Raji (cell line): ENCODE data around the gene STARD10.
A peak's percentile ranks its signal among the peaks of the same experiment; 100 is the strongest.

Experiments
- POLR2A ChIP-seq: IDR thresholded peaks from 2 replicates; pipeline ENCODE4 v1.6.1; 2011; ENCODE audit warnings: low read depth, low read length, control low read depth; ENCODE audit not compliant: insufficient read depth

Gene STARD10

DNA sequence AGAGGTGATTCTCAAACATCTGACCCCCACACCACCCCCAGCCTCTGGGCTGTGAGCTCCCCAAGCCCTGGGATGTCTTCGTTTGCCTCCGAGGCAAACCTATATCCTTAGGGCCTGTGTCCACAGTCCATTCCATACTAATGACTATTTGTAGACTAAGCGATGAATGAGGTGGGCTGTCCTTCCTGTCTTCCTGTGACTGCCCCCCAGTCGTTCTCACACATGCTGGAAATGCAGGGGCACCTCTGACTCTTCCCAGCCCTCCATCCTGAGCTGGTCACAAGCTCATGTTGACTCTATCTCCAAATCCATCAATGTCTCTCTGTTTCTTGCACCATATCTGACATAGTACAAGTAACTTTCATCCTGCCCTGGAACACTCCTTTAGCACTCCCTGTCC lies 25.1 kb upstream of the STARD10 start:
- TF ChIP-seq POLR2A = no peak

DNA sequence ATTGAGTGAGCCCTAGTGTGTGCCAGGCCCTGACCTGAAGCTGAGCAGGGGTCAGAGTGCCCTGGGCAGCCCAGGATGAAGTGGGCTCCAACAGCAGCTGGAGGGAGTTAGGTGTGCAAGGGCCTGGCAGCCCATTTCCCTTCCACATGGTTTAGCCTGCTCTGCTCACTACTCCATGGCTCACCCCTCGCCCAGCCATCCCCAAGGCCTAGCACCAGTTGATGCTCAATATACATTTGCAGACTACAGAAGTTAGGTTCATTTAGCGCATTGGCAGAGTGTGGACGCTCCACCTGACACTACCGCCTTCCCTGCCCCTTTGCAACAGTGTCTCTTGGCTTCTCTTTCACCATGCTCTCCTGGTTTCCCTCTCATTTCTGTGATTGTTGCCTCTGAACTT lies 24.1 kb upstream of the STARD10 start:
- no peak for TF ChIP-seq POLR2A

DNA sequence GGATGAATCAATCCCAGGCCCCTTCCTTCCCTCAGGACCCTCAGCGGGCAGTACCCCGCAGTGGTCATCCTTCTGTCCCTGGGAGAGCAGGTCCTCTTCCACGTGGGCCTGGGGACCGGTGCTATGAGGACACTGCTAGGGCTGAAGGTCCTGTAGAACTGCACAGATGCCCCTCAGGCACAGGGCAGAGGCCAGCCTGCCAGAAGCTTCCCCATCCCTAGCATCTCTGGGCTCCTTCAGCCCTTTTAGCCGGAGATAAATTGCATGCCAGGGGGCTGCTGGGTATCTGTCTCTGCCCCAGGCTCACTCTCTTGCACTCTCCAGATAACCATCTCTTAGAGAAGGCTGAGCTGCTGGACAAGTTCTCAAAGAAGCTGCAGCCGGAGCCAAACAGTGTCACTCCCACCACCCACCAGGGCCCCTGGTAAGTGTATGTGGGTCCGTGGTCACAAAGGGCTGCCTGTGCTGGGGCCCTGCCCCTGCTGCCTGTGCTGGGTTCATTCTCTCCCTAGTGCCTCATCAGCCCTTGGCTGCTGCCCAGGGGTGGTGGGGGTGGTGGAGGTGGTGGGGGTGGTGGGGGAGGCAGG lies 22.6 kb upstream of the STARD10 start:
- no peak for TF ChIP-seq POLR2A

DNA sequence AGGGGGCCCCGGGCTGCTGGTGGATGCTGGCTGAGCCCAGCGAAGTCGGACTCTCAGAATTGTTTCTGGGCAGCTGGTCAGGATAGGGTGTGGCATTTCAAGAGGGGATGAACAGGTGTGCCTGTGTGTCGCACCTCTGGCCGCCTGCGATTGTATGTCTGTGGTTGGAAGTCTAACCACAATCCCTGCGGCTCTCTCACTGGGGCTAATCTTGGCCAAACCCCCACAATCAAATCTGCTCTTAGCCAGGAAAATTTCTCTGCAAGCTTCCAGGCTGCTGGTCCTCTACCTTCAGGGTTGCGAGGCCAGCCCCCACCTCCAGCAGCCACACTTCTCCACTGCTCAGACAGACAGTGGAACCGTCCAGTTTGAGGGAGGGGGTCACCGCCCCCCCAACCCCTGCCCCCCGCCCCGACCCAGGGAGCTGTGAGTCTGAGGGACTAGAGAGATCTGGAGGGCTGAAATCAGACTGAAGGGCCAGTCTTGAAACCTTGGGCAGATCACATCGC lies 21.3 kb upstream of the STARD10 start:
- no peak for TF ChIP-seq POLR2A

DNA sequence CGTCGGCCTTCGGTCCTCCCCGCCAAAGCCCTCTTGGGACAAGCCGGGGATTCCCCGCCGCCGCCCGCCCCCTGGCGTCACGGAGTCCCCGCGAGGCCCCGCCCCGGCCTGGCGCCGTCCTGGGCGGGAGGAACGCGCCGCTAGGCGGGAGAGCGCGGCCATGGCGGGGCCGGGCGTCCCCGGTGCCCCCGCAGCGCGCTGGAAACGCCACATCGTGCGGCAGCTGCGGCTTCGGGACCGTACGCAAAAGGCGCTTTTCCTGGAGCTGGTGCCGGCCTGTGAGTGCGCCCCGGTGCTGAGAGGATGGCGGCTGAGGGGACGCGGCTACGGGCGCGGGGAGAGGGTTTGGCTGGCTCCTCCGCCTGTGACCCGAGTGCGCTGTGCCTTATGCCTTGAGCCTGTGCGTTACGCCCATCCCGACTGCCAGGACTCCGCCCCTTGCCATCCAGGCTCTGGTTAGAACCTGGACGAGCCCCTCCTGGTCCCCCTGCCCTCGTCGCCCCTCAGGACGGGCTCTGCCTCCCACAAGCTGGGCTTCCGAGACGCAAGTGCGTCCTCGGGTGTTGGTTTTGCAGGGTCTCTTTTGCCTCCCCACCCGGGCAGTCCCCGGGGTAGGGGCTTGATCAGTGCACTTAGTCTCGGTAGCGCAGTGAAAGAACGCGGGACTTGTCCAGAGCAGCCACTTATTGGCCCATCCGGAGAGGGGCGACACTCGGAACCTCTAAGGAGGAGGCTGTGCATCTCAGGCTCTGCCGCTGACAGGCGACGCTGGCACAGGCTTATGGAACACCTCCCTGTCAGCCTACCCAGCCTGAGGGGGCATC lies 20.7 kb upstream of the STARD10 start, which contains the start of gene ATG16L2:
Gene ATG16L2 (plus strand): TSS at position 126 of the 824 bp plus-strand sequence. CDS start 35 bp downstream, at position 161.
- peak; percentile 56 for TF ChIP-seq POLR2A

DNA sequence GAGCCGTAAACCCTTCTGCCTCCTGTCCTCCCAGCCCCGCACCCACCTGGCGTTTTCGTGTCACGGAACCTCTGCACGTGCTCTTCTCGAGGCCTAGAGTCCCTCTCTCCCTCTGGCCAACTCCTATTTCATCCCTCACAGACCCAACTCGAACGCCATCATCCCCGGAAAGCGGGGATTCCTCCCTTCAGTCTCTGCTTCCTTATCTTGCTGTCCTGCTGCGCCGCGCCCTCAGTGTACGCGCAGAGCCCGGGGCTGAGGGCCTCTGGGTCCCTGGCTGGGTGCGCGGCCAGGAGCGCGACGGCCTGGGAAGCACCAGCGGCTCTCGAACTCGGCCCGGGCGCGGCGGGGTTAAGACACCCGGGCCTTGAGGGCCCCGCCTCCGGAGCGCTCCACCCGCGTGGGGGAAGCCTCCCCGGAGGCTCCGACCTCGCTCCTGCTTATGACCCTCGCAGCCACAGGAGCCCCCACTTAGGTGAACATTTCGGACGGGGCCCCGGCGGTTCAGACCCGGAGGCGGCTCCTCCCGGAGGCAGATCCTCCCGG lies 20.0 kb upstream of the STARD10 start:
- TF ChIP-seq POLR2A = peak; percentile 89

DNA sequence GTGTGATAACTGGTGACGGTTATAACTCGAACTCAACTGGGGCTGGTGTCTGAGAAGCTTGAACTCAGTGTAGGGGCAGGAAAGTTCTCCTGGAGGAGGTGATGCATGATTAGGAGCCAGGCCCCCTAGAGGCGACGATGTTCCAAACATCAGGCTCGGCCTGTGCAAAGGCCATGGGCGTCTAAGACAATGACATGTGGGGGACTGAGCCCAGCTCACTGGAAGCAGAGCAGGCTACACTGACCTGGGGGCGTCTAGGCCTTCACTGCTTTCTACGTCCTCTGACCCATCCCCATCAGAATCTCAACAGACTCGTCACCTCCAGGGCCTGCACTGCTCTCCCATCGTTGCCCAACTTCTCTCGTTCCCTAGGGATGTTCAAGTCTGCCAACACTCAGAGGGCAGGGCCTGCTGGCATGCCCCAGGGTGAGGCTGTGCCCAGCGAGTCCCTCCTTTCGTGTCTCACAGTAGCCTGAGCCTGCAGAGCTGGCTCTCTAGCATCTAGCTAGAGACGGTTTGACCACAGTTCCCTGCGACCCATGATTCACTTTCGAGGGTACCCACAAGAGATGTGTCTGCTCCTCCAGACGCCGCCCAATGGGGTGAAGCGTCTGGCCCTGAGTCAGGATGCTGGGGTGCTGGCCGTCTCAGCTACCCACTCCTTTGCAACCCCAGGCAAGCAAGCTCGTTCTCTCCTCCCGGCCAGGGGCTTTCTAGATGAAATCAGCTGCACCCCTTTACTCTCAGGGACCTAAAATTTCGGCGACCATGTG lies 19.3 kb upstream of the STARD10 start:
- peak; percentile 48; the same call in 1 of the 2 replicates for TF ChIP-seq POLR2A

DNA sequence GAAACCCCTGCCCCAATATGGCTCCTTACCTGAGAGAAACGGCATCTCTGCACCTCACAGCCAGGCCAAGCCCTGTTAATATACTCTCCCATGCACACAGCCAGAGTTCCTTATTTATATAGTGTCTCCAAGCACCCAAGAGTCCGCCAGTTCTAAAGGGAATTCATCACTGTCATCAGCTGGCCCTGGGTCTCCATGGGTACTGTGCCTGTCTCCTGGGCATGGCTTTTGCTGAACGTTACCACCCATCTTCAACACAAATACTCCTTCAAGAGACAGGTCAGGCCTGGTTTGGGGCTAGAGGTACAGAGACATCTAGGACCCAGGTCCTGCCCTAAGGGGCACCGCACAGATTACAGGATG lies 18.7 kb upstream of the STARD10 start:
- no peak for TF ChIP-seq POLR2A

DNA sequence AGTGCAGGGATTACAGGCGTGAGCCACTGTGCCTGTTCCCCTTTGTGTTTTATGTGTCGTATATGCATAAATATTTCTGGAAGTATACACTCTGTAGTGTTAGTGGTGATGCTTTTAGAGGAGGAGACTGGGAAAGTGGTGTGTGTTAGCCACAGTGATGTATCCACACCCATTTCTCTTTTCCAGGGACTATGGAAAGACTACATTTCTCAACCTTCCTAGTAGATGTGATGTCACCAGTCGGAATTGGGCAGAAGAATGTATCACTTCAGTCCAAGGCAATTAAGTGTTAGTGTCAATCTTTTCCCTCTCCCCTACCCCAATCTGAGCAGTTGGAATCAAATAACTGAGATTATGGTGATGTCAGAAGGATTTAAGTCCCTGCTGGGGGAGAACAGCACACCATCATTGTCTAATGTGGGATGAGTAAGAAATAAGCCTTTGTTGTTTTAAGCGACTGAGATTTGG lies 14.5 kb upstream of the STARD10 start:
- no peak for TF ChIP-seq POLR2A

DNA sequence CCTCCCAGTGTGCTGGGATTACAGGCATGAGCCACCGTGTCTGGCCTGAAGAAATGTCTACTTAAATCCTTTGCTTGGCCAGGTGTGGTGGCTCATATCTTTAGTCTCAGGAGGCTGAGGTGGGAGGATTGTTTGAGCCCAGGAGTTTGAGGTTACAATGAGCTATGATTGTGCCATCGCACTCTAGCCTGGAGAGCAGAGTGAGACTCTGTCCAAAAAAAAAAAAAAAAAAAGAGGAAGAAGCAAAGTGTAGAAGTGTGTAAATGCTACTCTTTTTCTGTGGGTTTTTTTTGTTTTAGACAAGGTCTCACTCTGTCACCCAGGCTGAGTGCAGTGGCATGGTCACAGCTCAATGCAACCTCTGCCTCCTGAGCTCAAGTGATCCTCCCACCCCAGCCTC lies 13.9 kb upstream of the STARD10 start:
- no peak for TF ChIP-seq POLR2A

DNA sequence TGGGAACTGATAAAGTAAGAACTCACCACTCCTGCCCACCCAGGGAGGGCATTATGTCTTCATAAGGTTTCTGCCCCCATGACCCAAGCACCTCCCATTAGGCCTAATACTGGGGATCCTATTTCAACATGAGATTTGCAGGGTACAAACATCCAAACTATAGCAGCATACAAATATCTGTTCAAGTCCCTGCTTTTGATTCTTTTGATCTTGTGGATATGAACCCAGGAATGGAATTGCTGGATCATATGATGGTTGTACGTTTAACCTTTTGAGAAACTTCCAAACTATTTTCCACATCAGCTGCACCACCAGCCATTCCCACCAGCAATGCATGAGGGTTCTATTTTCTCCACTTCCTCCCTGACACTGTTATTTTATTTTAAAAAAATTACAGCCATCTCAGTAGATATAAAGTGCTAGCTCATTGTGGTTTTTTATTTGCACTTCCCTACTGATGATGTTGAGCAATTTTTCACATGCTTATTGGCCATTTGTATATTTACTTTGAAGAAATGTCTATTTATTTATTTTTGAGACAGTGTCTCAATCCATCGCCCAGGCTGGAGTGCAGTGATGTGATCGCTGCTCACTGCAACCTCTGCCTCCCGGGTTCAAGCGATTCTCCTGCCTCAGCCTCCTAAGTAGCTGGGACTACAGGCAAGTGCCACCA lies 13.3 kb upstream of the STARD10 start:
- TF ChIP-seq POLR2A = no peak

DNA sequence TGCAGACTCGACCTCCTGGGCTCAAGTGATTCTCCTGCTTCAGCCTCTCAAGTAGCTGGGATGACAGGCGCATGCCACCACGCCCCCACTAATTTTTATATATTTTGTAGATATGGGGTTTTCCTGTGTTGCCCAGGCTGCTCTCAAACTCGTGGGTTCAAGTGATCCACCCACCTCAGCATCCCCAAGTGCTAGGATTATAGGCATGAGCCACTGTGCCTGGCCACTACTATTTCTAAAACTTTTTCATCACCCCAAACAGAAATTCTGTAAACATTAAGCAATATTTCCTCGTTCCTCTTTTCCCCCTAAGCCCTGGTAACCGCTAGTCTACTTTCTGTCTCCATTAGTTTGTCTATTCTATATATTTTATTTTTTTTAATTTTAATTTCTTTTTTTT lies 11.4 kb upstream of the STARD10 start:
- TF ChIP-seq POLR2A = no peak

DNA sequence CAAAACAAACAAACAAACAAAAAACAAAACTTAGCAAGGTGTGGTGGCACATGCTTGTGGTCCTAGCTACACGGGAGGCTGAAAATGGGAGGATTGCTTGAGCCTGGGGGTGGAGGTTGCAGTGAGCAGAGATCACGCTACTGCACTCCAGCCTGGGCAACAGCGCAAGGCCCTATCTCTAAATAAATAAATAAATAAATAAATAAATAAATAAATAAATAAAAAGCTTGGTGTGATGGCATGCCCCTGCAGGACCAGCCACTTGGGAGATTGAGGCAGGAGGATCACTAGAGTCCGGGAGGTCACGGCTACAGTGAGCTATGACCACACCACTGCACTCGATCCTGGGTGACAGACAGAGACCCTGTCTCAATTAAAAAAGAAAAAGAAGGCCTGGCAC lies 9.0 kb upstream of the STARD10 start:
- no peak for TF ChIP-seq POLR2A

DNA sequence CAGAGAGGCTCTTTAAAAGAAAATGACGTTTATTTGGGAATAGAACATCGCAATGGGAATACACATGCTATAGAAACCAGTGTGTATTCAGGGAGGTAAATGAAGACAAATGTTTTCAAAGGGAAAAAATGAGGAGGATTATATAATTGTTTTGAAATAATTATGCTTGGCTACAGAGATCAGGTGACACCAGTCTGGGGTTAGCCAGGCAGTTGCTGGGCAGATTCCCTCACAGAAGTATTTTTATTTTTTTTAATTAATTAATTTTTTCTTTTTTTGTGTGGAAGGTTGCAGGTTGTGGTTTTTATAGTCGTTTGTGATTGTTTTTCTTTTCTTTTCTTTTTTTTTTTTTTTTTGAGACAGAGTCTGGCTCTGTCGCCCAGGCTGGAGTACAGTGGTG lies 5.6 kb upstream of the STARD10 start:
- TF ChIP-seq POLR2A = no peak

DNA sequence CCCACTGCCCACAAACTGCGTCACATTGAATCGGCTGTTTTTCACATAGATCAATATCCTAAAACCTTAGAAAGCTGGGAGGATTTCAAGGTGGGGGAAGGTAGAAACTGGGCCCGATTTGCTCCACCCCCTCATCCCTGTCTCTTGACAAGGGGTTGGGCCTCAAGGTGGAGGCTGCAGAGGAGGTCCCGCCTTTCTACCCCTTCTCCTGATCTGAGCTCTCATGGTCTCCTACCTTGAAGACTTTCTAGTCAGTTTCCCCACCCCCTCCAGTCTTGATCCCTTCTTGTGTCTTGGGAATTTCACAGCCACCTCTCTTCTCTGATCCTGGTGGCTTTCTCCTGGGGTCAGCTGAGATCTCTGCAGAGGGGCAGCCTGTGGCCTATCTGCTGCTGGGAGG lies 4.5 kb upstream of the STARD10 start:
- no peak for TF ChIP-seq POLR2A
